ENCODE measurements around the gene LRRC3C.

- TF ChIP-seq CTCF (IDR thresholded peaks at IDR 0.05) (no peak), POLR2AphosphoS5 (IDR thresholded peaks at IDR 0.05) (no peak), POLR2A (IDR thresholded peaks at IDR 0.05) (no peak), EP300 (IDR thresholded peaks at IDR 0.05) (no peak)
Observed at GRCh38 chr17:39943702-39944392, 16.3 kb downstream of the LRRC3C start.

Data from sigmoid colon (tissue), 4 donors.